ENCODE results near the gene SEMA6D.

GRCh38 chr15:47750030-47750739 is 32.9 kb downstream of the SEMA6D start:
- no peak for TF ChIP-seq SUZ12 (IDR thresholded peaks at IDR 0.05; ENCODE audit: extremely low read depth, insufficient read depth, insufficient read length)
- TF ChIP-seq ZNF274 (IDR thresholded peaks at IDR 0.05; ENCODE audit: low read depth, low read length), result no peak
